GM23248 (cell line): ENCODE results near the gene MRGPRD. TPM values are rescaled to one million over a fixed set of nuclear protein-coding genes. Genes with fewer than 3 reads are reported as not detected.

Source experiments
- DNase-seq: peaks from one replicate; pipeline ENCODE4 v3.0.0-alpha.2; 2015
- H2AFZ ChIP-seq: fragments of 200-600 bp; sonication (generic); 2 replicates; pipeline ENCODE4 v1.6.1; 2016; ENCODE audit warnings: antibody characterized with exemption
- H3F3A ChIP-seq: fragments of 200-600 bp; sonication (generic); 2 replicates; pipeline ENCODE4 v1.6.1; 2016; ENCODE audit warnings: mild to moderate bottlenecking, antibody characterized with exemption, mixed run types; ENCODE audit not compliant: insufficient read depth
- H3K27ac ChIP-seq: fragments of 200-600 bp; sonication (generic); 2 replicates; pipeline ENCODE4 v1.5.1; 2016; ENCODE audit warnings: mild to moderate bottlenecking
- H3K27me3 ChIP-seq: fragments of 200-600 bp; sonication (generic); replicated peaks from 2 replicates; pipeline ENCODE4 v1.6.1; 2016; ENCODE audit warnings: mild to moderate bottlenecking; ENCODE audit not compliant: insufficient read depth
- H3K36me3 ChIP-seq: fragments of 200-600 bp; sonication (generic); 2 replicates; pipeline ENCODE4 v1.6.1; 2016; ENCODE audit warnings: low read depth, mild to moderate bottlenecking
- H3K4me1 ChIP-seq: fragments of 200-600 bp; sonication (generic); 2 replicates; pipeline ENCODE4 v1.6.1; 2016; ENCODE audit warnings: mild to moderate bottlenecking; ENCODE audit not compliant: insufficient read depth
- H3K4me2 ChIP-seq: fragments of 200-600 bp; sonication (generic); one replicate; pipeline ENCODE4 v1.6.1; 2016; ENCODE audit warnings: mild to moderate bottlenecking; ENCODE audit not compliant: unreplicated experiment
- H3K4me3 ChIP-seq: fragments of 200-600 bp; sonication (generic); 2 replicates; pipeline ENCODE4 v1.5.1; 2016; ENCODE audit warnings: mild to moderate bottlenecking
- H3K79me2 ChIP-seq: fragments of 200-600 bp; sonication (generic); 2 replicates; pipeline ENCODE4 v1.6.1; 2016; ENCODE audit warnings: mild to moderate bottlenecking; ENCODE audit not compliant: insufficient read depth
- H3K9ac ChIP-seq: fragments of 200-600 bp; sonication (generic); 2 replicates; pipeline ENCODE4 v1.6.1; 2016; ENCODE audit warnings: mild to moderate bottlenecking
- H3K9me2 ChIP-seq: fragments of 200-600 bp; sonication (generic); 2 replicates; pipeline ENCODE4 v1.6.1; 2016; ENCODE audit warnings: mixed run types, mild to moderate bottlenecking, moderate library complexity; ENCODE audit not compliant: insufficient read depth
- H3K9me3 ChIP-seq: fragments of 200-600 bp; sonication (generic); one replicate; pipeline ENCODE4 v1.6.1; 2017; ENCODE audit warnings: low read depth
- H4K20me1 ChIP-seq: fragments of 200-600 bp; sonication (generic); 2 replicates; pipeline ENCODE4 v1.6.0; 2016; ENCODE audit not compliant: insufficient read depth
- EZH2 ChIP-seq: fragments of 200-600 bp; sonication (generic); IDR thresholded peaks from 2 replicates; pipeline ENCODE4 v1.6.1; 2018; ENCODE audit warnings: antibody characterized with exemption, mild to moderate bottlenecking; ENCODE audit not compliant: insufficient read depth, poor library complexity, severe bottlenecking
- EZH2phosphoT487 ChIP-seq: fragments of 200-600 bp; sonication (generic); IDR thresholded peaks from 2 replicates; pipeline ENCODE4 v1.6.1; 2018; ENCODE audit warnings: antibody characterized with exemption, moderate library complexity, mild to moderate bottlenecking, low read depth; ENCODE audit not compliant: insufficient read depth
- WGBS, 2 experiments: methylation state at CpG; one replicate each; pipeline ENCODE4 v1.1.6; 2015 to 2017; ENCODE audit warnings: low lambda C conversion rate in 2 of 2, low coverage in 1 of 2; ENCODE audit errors: missing lambda C conversion rate in 2 of 2; 5-methylcytosine and 5-hydroxymethylcytosine counted together
- in situ Hi-C: fragments of 300-500 bp; cut with MboI; formaldehyde crosslinking; loops from 2 replicates; pipeline ENCODE4 v1.15.0; 2020
- polyA plus RNA-seq: library from polyadenylated mRNA; unstranded; fragments of >200 nt; fragmentation: Nextera tagmentation; extraction: Ambion mirVana; gene quantifications from 2 replicates; pipeline ENCODE4 v1.2.1, GENCODE V29; 2016
- total RNA-seq: library from RNA; depleted of rRNA; stranded (reverse); fragments of >200 nt; shearing (Covaris generic); gene quantifications from 2 replicates; pipeline ENCODE4 v1.2.3, GENCODE V29; 2014; rRNA removed

MRGPRD gene
- total and polyA plus RNA-seq, 2 experiments from 2014 or later = not detected

DNA sequence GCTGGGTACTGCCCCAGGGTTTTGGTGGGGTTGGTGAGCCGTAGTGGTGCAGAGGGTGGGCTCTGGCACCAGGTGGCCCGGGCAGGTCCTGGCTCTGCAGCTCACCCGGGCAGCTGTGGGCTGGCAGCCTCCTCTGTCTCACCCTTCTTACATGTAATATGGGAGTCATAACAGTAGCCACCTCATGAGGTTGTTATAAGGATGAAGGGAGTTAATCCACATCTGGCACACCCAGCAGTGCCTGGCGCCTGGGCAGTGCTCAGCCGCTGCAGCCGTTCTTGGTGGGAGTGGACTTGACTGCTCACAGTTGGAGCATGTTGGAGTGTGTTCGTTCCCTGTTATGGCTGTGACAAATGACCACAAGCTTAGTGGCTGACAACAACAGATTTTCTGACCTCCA is 48.4 kb downstream of the MRGPRD start:
- Histone ChIP-seq H3K36me3 (peaks cover 4% of the 10 kb centered on the region; the same call in 1 of the 2 replicates), H3K9ac (no peak overlapping the region), H2AFZ (no peak overlapping the region), H3K9me2 (no peaks in the 10 kb centered on the region), H3K79me2 (no peaks in the 10 kb centered on the region), H3K9me3 (no peaks in the 10 kb centered on the region), H3K27ac (no peak overlapping the region), H3K4me1 (no peaks in the 10 kb centered on the region), H3F3A (no peaks in the 10 kb centered on the region), H3K27me3 (no peaks in the 10 kb centered on the region), H4K20me1 (no peaks in the 10 kb centered on the region), H3K4me3 (no peak overlapping the region), H3K4me2 (no peak overlapping the region)
- WGBS, 2 experiments = 87 to 90% methylated on average over 7 of the region's 7 CpGs
- in situ Hi-C loops = no loop called here
- no peak for DNase-seq
- no peak for TF ChIP-seq EZH2
- no peak for TF ChIP-seq EZH2phosphoT487

DNA sequence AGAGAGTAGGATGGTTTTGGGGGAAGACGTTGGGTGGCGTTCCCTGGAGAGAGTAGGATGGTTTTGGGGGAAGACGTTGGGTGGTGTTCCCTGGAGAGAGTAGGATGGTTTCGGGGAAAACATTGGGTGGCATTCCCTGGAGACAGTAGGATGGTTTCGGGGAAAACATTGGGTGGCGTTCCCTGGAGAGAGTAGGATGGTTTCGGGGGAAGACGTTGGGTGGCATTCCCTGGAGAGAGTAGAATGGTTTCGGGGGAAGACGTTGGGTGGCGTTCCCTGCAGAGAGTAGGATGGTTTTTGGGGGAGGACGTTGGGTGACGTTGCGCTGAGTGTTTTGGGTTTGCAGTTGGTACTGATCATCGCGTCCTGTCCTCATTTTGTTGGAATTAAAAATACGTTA is 48.9 kb downstream of the MRGPRD start:
- Histone ChIP-seq H3K27me3 (no peaks in the 10 kb centered on the region), H3K79me2 (no peaks in the 10 kb centered on the region), H3K9me3 (no peaks in the 10 kb centered on the region), H2AFZ (no peak overlapping the region), H3K27ac (no peak overlapping the region), H4K20me1 (no peaks in the 10 kb centered on the region), H3F3A (no peaks in the 10 kb centered on the region), H3K9ac (no peak overlapping the region), H3K4me3 (no peak overlapping the region), H3K36me3 (peaks cover 8% of the 10 kb centered on the region; the same call in 1 of the 2 replicates), H3K4me2 (no peak overlapping the region), H3K9me2 (no peaks in the 10 kb centered on the region), H3K4me1 (no peaks in the 10 kb centered on the region)
- 89 to 90% methylated on average over 14 to 17 of the region's 17 CpGs for WGBS, 2 experiments
- no peak for DNase-seq
- TF ChIP-seq EZH2phosphoT487 = no peak
- TF ChIP-seq EZH2 = no peak
- in situ Hi-C loops = no loop called here

DNA sequence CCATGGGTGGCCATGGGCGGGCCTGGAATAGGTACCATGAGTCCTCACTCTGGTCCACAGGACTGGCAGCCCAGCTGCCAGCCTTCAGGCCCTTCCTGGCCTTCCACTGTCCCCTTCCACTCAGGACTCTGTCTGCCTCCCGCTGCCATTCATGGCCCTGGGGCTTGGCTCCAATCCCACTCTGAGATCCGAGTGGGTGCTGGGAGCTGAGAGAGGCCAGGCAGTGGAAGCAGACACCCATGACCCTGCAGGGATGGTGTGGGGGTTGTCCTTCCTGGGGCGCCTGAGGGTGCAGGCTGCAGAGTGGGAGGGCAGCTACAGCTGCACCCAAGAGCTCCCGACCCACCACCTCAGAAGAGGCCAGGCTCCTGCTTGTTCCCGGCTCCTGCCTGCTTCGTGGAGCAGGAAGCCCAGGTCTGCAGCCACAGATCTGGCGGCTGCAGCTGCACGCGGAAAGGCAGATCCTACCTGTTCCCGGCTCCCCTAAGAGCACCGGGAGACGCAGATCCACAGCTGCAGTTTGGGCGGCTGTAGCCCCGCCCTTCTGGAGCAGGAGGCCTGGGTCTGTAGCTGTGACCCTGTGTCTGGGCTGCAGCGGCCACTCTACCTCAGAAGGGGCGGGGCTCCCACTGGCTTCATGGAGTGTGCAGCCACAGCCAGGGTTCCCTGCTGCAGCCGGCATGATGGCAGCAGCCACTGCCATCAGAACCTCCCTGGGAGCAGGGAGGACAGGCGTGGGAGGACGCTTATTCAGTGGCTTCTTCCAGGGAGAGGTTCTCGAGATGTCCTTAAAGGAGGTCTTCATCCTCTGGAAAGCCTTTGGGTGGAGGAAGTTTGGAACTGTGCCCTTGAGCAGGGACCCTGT is 49.6 kb downstream of the MRGPRD start:
- Histone ChIP-seq H3F3A (no peaks in the 10 kb centered on the region), H3K27ac (no peak overlapping the region), H3K4me3 (no peak overlapping the region), H3K4me1 (no peaks in the 10 kb centered on the region), H3K36me3 (peaks cover 15% of the 10 kb centered on the region), H3K9me3 (no peaks in the 10 kb centered on the region), H3K9me2 (no peaks in the 10 kb centered on the region), H3K9ac (no peak overlapping the region), H2AFZ (no peak overlapping the region), H3K79me2 (no peaks in the 10 kb centered on the region), H4K20me1 (no peaks in the 10 kb centered on the region), H3K27me3 (no peaks in the 10 kb centered on the region), H3K4me2 (no peak overlapping the region)
- TF ChIP-seq EZH2phosphoT487 = no peak
- TF ChIP-seq EZH2 = no peak
- WGBS, 2 experiments = 93 to 94% methylated on average over 20 to 21 of the region's 21 CpGs
- in situ Hi-C loops = no loop called here
- DNase-seq = no peak

Other genes starting within 250 kb of the MRGPRD start
- 0.13 TPM in 1 of 2 replicates, not detected in the other for gene TESMIN, start 229.5 kb downstream of the MRGPRD start, total RNA-seq
- 1.1 and 1.4 TPM in 2 replicates for gene TESMIN, start 229.5 kb downstream of the MRGPRD start, polyA plus RNA-seq
- 20.1 and 23.6 TPM in 2 replicates for gene CPT1A, start 139.1 kb downstream of the MRGPRD start, total RNA-seq
- 9.5 and 9.6 TPM in 2 replicates for gene CPT1A, start 139.1 kb downstream of the MRGPRD start, polyA plus RNA-seq
- gene MRPL21, start 77.2 kb downstream of the MRGPRD start, total RNA-seq = 22.6 and 45.0 TPM in 2 replicates
- 122 and 126 TPM in 2 replicates for gene MRPL21, start 77.2 kb downstream of the MRGPRD start, polyA plus RNA-seq
- 5.2 and 5.8 TPM in 2 replicates for gene IGHMBP2, start 77.1 kb downstream of the MRGPRD start, total RNA-seq
- 7.2 and 9.3 TPM in 2 replicates for gene IGHMBP2, start 77.1 kb downstream of the MRGPRD start, polyA plus RNA-seq
- gene MRGPRF, start 32.3 kb upstream of the MRGPRD start, total RNA-seq = 25.3 and 36.0 TPM in 2 replicates
- gene MRGPRF, start 32.3 kb upstream of the MRGPRD start, polyA plus RNA-seq = 20.7 and 21.2 TPM in 2 replicates
- 7.1 and 10.2 TPM in 2 replicates for gene TPCN2, start 67.9 kb upstream of the MRGPRD start, total RNA-seq
- gene TPCN2, start 67.9 kb upstream of the MRGPRD start, polyA plus RNA-seq = 8.5 and 8.7 TPM in 2 replicates
- gene SMIM38, start 174.9 kb upstream of the MRGPRD start, total RNA-seq = not detected in 2 replicates
- gene SMIM38, start 174.9 kb upstream of the MRGPRD start, polyA plus RNA-seq = not detected in 2 replicates